B cell (primary cell): Measurements from ENCODE around the gene RNF34. TPM values are rescaled to one million over a fixed set of nuclear protein-coding genes. Genes with fewer than 3 reads are reported as not detected.

Experiments used
- ATAC-seq: fragments of 200-7000 bp; cut with Tn5 transposase; one replicate; pipeline ENCODE4 v1.10.0; 2021; ENCODE audit warnings: low read depth, mild to moderate bottlenecking, moderate number of reproducible peaks, moderate library complexity
- CTCF ChIA-PET: fragments of 350-600 bp; sonication (Branson Sonifier 250); formaldehyde crosslinking; loops from one replicate; lab custom pipeline; 2021; ENCODE audit warnings: antibody characterized with exemption, inconsistent platforms; lab: Charles Lee
- POLR2A ChIA-PET: fragments of 350-600 bp; sonication (Branson Sonifier 250); formaldehyde crosslinking; loops from one replicate; lab custom pipeline; 2021; ENCODE audit warnings: antibody characterized with exemption; lab: Charles Lee
- DNase-seq: peaks from one replicate; pipeline ENCODE4 v3.0.0; 2013
- H2AFZ ChIP-seq: 2 replicates; pipeline ENCODE4 v1.6.1; 2012; ENCODE audit warnings: mild to moderate bottlenecking, low read depth, low read length; ENCODE audit not compliant: insufficient read depth, poor library complexity, severe bottlenecking
- H3K27ac ChIP-seq, 2 donors: 1 replicate in 1 of 2; 2 replicates in 1 of 2; pipeline ENCODE4 v1.5.1; 2012 to 2013; ENCODE audit warnings: low read length in 2 of 2, mild to moderate bottlenecking in 2 of 2, moderate library complexity in 1 of 2
- H3K27me3 ChIP-seq, 4 experiments: fragments of 200-600 bp in 1 of 4; sonication (generic) in 1 of 4; replicated peaks in 1 of 4; 1 replicate in 2 of 4; 2 replicates in 2 of 4; pipeline versions ENCODE4 v1.6.1 to v1.7.0; 2013 to 2016; ENCODE audit warnings: low read length in 3 of 4, mild to moderate bottlenecking in 2 of 4, mixed read lengths in 1 of 4, moderate library complexity in 1 of 4; ENCODE audit not compliant: insufficient read depth in 4 of 4, control insufficient read depth in 3 of 4; ENCODE audit errors: control extremely low read depth in 1 of 4
- H3K36me3 ChIP-seq, 2 experiments: replicated peaks in 1 of 2; 1 replicate in 1 of 2; 2 replicates in 1 of 2; pipeline versions ENCODE4 v1.6.1 to v1.7.1; 2013; ENCODE audit warnings: low read length in 1 of 2; ENCODE audit not compliant: insufficient read depth in 2 of 2, control insufficient read depth in 1 of 2; ENCODE audit errors: control extremely low read depth in 1 of 2, extremely low read depth in 1 of 2
- H3K4me1 ChIP-seq, 2 donors: fragments of 200-600 bp in 1 of 2; sonication (generic) in 1 of 2; 1 replicate in 1 of 2; 2 replicates in 1 of 2; pipeline versions ENCODE4 v1.5.1 to v1.6.1; 2013 to 2017; ENCODE audit warnings: low read length in 2 of 2; ENCODE audit not compliant: control insufficient read depth in 2 of 2, insufficient read depth in 2 of 2
- H3K4me2 ChIP-seq: replicated peaks from 2 replicates; pipeline ENCODE3; 2012; ENCODE audit warnings: mild to moderate bottlenecking, low read depth, low read length; ENCODE audit not compliant: poor library complexity, severe bottlenecking
- H3K4me3 ChIP-seq, 5 experiments: fragments of 200-600 bp in 1 of 5; sonication (generic) in 1 of 5; 1 replicate in 3 of 5; 2 replicates in 2 of 5; pipeline versions ENCODE4 v1.5.1 to v1.7.0; 2011 to 2016; ENCODE audit warnings: low read length in 4 of 5, mild to moderate bottlenecking in 4 of 5, low read depth in 2 of 5, control low read depth in 1 of 5, moderate library complexity in 1 of 5; ENCODE audit not compliant: insufficient read depth in 1 of 5; ENCODE audit errors: control extremely low read depth in 1 of 5, extremely low read depth in 1 of 5
- H3K79me2 ChIP-seq: fragments of 200-600 bp; sonication (generic); one replicate; pipeline ENCODE4 v1.6.0; 2016; ENCODE audit warnings: low read length; ENCODE audit not compliant: control insufficient read depth, insufficient read depth
- H3K9ac ChIP-seq: fragments of 200-600 bp; sonication (generic); 2 replicates; pipeline ENCODE4 v1.6.1; 2017; ENCODE audit warnings: mild to moderate bottlenecking, low read length, moderate library complexity
- H3K9me3 ChIP-seq, 3 donors: one replicate each; pipeline versions ENCODE4 v1.6.1 to v1.7.1; 2013; ENCODE audit warnings: low read length in 2 of 3; ENCODE audit not compliant: control insufficient read depth in 2 of 3, insufficient read depth in 1 of 3; ENCODE audit errors: control extremely low read depth in 1 of 3
- H4K20me1 ChIP-seq: 2 replicates; pipeline ENCODE4 v1.6.0; 2012; ENCODE audit warnings: mild to moderate bottlenecking, low read length; ENCODE audit not compliant: insufficient read depth, control insufficient read depth, poor library complexity, severe bottlenecking
- H3K27ac Mint-ChIP-seq: one replicate; pipeline ENCODE4 v1.8.0; 2021; ENCODE audit warnings: mixed read lengths
- H3K27me3 Mint-ChIP-seq: one replicate; pipeline ENCODE4 v1.8.0; 2021; ENCODE audit warnings: mixed read lengths
- H3K4me1 Mint-ChIP-seq: one replicate; pipeline ENCODE4 v1.8.0; 2021; ENCODE audit warnings: mixed read lengths
- H3K4me3 Mint-ChIP-seq: one replicate; pipeline ENCODE4 v1.8.0; 2021; ENCODE audit warnings: mixed read lengths
- H3K9me3 Mint-ChIP-seq: one replicate; pipeline ENCODE4 v1.8.0; 2022; ENCODE audit warnings: mixed read lengths; ENCODE audit not compliant: insufficient read depth
- CTCF ChIP-seq: fragments of 200-600 bp; IDR thresholded peaks from one replicate; pipeline ENCODE4 v1.8.0; 2022; ENCODE audit warnings: antibody characterized with exemption, mild to moderate bottlenecking
- EZH2 ChIP-seq: IDR thresholded peaks from 2 replicates; pipeline ENCODE4 v1.6.1; 2012; ENCODE audit warnings: borderline replicate concordance, low read depth, mild to moderate bottlenecking, moderate library complexity, low read length; ENCODE audit not compliant: insufficient read depth, poor library complexity, severe bottlenecking
- WGBS: methylation state at CpG from one replicate; pipeline ENCODE4 v1.1.5; 2013; ENCODE audit warnings: missing lambda C conversion rate; ENCODE audit not compliant: insufficient coverage; 5-methylcytosine and 5-hydroxymethylcytosine counted together
- intact Hi-C: fragments of 100-400 bp; cut with micrococcal nuclease; formaldehyde crosslinking; loops from one replicate; pipeline ENCODE4 v1.10.0; 2022
- polyA plus RNA-seq: library from polyadenylated mRNA; depleted of rRNA; stranded (reverse); fragments of >200 nt; gene quantifications from 2 replicates; pipeline ENCODE4 v1.2.3, GENCODE V29; 2012
- total RNA-seq, 2 donors: library from RNA; stranded (reverse); fragments of 120-200 nt in 1 of 2; gene quantifications; 1 replicate in 1 of 2; 2 replicates in 1 of 2; pipeline versions ENCODE4 v1.2.3 to v1.2.4, GENCODE V29; 2013 to 2022

Gene RNF34
- total and polyA plus RNA-seq, 2 donors (not counting 1 experiment from before 2014, with no cell fraction given) = 24.9 to 86.7 TPM

GRCh38 chr12:121390856-121391255, 9.1 kb upstream of the RNF34 start:
- no peak overlapping the region for H3K27ac Mint-ChIP-seq

More at GRCh38 chr12:121390856-121391255, 9.1 kb upstream of the RNF34 start:
- H3K9me3 ChIP-seq = no peaks in the 10 kb centered on the region
- no peaks in the 10 kb centered on the region for H3K27me3 ChIP-seq
- intact Hi-C loops = loop anchor here (5.0 kb wide), 1 partner anchor 36 kb away; no protein-coding TSS in a partner anchor
- CTCF ChIA-PET = interaction anchor here (1.5 kb wide), 1 partner anchor 52 kb away, joined by 4 read pairs; no protein-coding TSS in a partner anchor
- Mint-ChIP-seq H3K4me3 (no peak overlapping the region), H3K4me1 (peaks cover 8% of the 10 kb centered on the region), H3K9me3 (no peaks in the 10 kb centered on the region), H3K27me3 (no peaks in the 10 kb centered on the region)
- POLR2A ChIA-PET = no interaction called here
- WGBS = no CpG with 5 or more reads among the region's 2 CpGs
- no peaks in the 10 kb centered on the region for H3K36me3 ChIP-seq
- H3K4me3 ChIP-seq = no peak overlapping the region
- no peaks in the 10 kb centered on the region for H3K79me2 ChIP-seq
- no peaks in the 10 kb centered on the region for H4K20me1 ChIP-seq
- no peak overlapping the region for H3K4me2 ChIP-seq
- H3K4me1 ChIP-seq = peaks cover 3 to 7% of the 10 kb centered on the region in 2 donors
- no peak overlapping the region for H3K9ac ChIP-seq
- no peak overlapping the region for H3K27ac ChIP-seq
- H2AFZ ChIP-seq = no peak overlapping the region
- DNase-seq (no peak), ATAC-seq (no peak)
- TF ChIP-seq CTCF (no peak), EZH2 (no peak)
